ENCODE results near the gene HOMER1.

HOMER1 gene

DNA sequence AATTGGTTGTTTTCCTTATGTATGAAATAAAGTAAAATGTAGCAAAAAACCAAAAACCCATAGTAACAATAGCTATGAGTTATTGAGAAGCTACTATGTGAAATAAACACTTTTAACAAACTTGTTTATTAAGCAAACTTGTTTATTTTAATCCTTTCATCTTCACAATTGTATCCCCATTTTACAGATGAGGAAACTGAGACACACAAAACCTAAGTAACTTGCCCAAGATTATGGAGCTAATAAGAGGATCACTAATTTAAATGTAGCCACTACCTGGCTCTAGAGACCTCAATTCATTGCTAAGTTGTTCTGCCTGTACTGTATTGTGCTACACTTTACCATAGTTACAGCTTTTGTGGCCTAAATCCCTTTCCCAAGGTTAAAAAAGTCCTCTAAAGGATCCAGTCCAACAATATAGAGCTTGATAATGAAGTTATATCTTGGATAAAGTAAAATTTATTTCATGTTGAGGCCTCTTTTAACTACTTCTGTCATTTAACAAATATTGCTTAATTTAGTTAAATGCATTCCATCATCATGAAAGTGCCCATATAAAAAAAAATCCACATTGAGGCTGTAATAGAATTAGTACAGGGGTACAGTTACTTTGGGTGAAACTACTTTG is 22.1 kb downstream of the HOMER1 start:
- in situ Hi-C loops (cut with MboI; ENCODE audit: low sequenced_read_pairs), result no loop called here

GRCh38 chr5:79490323-79490936 is 23.5 kb downstream of the HOMER1 start:
- in situ Hi-C loops (cut with MboI; ENCODE audit: low sequenced_read_pairs), result no loop called here

- in situ Hi-C loops (cut with MboI; ENCODE audit: low sequenced_read_pairs), result no loop called here
Observed at GRCh38 chr5:79489773-79490172, 24.2 kb downstream of the HOMER1 start.

GRCh38 chr5:79488775-79489174 is 25.2 kb downstream of the HOMER1 start:
- in situ Hi-C loops (cut with MboI; ENCODE audit: low sequenced_read_pairs), result no loop called here

DNA sequence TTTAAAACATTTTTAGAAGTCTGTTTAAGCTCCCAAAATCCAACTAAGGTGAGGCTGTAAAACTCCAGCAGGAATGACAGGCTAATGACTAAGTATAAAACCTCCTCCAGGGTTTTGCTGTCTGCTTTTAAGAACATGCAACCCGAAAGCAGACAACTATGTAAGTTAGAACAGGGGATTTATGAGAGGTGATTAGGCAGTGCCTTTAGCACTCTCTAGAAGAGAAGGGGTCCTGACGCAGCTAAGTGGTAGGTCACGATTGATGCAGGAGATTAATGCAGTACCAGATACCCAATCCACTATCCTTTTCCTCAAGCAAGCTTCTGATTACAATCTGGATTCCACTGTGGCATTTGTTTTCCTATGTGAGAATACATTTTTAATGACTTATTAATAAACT is 25.9 kb downstream of the HOMER1 start:
- in situ Hi-C loops (cut with MboI; ENCODE audit: low sequenced_read_pairs), result no loop called here

DNA sequence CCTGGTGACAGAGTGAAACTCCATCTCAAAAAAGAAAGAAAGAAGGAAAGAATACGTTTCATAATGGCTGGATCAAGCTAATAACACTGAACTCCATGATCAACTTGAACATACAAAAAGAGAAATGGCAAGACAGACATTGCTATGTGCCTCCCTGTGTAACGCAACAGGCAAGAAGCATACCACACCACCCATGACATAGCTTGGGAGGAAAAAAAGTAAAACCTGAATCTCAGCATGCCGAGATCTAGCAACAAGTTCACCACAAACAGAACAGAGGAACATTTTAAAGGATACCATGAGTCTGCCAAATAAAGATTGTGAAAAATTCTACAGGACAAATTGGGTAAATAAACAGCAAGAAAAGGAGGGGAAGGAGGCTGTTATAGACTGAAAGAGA is 26.7 kb downstream of the HOMER1 start:
- in situ Hi-C loops (cut with MboI; ENCODE audit: low sequenced_read_pairs), result no loop called here

DNA sequence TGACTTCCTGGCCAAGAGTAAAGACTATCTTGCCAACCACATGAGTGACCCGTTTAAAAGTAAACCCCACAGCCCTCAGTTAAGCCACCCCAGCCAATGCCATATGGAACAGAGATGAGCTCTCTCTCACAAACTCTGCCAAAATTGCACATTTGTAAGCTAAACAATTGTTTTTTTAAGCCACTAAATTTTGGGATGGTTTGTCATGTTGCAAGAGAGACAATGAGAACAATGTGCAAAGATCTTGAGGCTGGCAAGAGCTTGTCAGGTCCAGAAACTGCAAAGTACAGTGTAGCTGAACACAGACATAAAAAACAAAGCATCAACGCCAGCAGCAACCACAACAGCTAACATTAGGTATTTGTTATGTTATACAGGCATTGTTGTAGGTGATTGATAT is 27.8 kb downstream of the HOMER1 start:
- in situ Hi-C loops (cut with MboI; ENCODE audit: low sequenced_read_pairs), result no loop called here

DNA sequence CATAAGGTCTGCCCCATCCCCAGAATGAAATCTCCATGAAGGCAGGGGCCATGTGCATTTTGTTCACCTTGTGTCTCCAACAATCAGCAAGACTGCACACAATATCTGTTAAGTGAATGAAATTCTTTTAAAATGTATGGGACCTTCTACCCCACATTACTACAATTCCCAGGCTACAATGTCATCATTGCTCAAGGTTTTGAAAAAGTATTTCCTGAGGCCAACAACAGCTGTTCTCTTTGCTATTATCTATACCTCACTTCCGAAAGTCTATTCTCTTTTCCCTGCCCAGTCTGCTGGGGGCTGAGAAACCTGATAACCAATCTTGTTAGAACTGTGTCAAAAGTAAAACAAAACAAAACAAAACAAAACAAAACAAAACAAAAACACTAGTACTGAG is 29.2 kb downstream of the HOMER1 start:
- in situ Hi-C loops (cut with MboI; ENCODE audit: low sequenced_read_pairs), result no loop called here

GRCh38 chr5:79481574-79481973 is 32.4 kb downstream of the HOMER1 start:
- in situ Hi-C loops (cut with MboI; ENCODE audit: low sequenced_read_pairs), result no loop called here

DNA sequence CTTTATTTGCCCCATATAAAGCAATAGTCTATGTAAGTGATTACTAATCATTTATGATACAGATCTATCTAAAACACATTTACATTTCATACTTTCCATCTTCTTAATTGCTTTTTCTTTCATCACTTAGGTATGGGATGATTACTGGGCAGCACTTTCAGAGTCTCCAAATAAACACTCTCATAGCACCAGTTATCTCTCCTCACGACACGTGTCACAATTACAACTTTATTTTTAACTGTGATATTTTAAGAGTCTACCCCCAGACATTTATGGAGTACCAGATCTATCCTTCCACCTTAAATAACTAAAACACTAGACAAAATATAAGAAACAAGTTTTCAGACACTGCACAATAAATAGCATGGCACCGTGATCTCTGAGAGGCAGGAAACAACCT is 32.9 kb downstream of the HOMER1 start:
- in situ Hi-C loops (cut with MboI; ENCODE audit: low sequenced_read_pairs), result no loop called here

DNA sequence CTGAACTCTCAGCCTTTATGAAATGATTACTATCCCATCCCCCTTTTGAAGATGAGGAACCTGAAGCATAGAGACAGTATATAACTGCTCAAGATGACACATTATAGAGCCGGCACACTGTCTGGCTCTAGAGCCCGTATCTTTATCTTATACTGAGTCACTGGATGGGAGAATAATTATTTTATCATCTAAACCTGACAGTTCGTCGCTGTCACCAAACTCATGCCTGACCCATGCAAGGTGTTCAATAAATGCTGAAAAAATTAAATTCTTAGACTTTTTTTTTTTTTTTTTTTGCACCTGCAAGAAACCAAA is 38.8 kb downstream of the HOMER1 start:
- in situ Hi-C loops (cut with MboI; ENCODE audit: low sequenced_read_pairs), result no loop called here

DNA sequence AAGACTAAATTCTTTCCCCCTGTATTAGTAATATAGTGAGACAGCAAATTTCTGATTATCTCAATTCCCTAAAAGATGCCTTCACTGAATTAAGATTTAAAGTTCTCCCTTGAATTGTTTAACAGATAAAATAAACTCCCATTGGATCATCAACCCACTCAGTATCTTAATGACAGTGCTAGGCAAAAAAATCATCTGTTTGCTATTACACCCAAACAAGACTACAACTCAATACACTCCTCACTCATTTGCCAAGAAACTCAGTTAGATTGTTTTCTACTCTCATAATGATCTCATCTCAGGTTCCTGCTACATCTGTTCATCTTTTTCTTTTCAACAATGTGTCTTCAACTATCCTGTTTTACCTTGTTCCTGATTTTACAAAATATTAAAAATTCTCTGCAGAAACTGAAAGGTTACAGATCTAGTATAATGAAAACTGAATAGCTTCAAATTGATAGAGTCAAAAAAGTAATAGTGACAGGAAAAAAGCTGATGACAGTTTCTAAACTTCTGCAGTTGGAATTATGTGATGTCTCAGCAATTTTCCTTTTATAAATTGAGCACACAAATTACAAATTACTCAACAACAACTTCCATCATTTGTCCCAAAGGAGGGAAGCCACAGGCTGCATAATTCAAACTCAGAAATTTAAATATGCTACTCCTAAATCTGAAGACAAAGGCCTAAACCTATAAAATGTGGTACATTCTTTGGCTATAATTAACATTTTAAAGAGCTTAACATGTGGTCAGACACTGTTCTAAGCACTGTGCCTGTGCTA is 39.4 kb downstream of the HOMER1 start:
- in situ Hi-C loops (cut with MboI; ENCODE audit: low sequenced_read_pairs), result no loop called here

GRCh38 chr5:79471556-79471955 is 42.4 kb downstream of the HOMER1 start:
- in situ Hi-C loops (cut with MboI; ENCODE audit: low sequenced_read_pairs), result no loop called here

DNA sequence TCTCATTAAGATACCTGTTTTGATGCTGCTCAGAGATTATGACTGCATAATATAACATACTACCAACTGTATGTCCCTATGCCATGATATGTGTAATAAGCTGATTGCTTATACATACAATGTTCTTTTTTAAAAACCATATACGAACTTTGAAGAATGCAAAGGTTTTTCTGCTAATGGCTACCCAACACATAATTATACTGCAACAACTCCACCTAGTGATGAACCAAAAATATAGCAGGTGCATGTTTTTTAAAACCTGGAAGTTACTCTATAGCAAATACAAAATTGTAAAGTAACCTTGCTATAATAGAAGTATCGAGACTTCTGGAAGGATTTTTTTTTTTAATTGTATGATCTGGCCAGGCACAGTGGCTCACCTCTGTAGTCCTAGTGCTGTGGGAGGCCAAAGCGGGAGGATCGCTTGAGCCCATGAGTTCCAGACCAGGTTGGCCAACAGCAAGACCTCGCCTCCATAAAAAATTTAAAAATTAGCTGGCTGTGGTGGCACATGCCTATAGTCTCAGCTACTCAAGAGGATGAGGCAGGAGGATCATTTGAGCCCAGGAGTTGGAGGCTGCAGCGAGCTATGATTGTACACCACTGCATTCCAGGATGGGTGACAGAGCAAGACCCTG is 49.1 kb downstream of the HOMER1 start:
- in situ Hi-C loops (cut with MboI; ENCODE audit: low sequenced_read_pairs), result no loop called here

DNA sequence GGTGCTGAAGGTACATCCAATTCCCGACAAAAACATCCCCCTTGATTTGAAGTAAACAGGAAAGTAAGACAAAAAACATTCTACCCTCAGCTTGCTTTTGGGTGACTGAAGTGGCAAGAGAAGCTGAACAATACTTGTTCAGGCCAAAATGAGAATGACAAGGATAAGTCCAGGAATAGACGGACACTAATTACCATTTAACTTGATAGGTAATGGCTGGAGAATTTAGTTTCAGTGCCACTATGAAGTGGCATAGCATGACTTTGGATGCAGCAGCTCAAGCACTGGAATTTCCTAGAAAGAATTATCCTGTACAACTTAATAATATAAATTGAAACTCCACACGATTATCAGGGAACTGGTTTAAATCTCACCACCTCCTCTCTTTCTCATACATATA is 49.7 kb downstream of the HOMER1 start:
- in situ Hi-C loops (cut with MboI; ENCODE audit: low sequenced_read_pairs), result no loop called here

DNA sequence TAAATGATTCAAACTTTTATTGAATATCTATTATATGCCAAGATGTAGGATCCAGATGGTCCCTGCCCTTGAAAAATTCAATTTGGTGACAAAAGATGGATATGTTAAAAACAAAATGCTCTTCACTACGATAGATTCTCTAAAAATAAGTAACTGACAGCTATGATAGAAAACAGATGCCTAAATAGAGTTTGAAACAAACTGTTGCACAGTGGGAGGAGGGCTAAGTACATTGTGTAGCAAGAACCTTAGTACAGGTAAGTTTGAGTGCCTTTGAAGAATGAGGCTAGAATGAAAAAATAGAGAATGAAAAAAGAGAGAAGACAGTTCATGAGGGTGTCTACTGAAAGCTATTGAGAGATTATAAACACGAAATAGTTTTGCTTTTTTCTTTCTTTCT is 54.3 kb downstream of the HOMER1 start:
- in situ Hi-C loops (cut with MboI; ENCODE audit: low sequenced_read_pairs), result no loop called here

- in situ Hi-C loops (cut with MboI; ENCODE audit: low sequenced_read_pairs), result no loop called here
Observed at GRCh38 chr5:79456890-79457583, 56.9 kb downstream of the HOMER1 start.

DNA sequence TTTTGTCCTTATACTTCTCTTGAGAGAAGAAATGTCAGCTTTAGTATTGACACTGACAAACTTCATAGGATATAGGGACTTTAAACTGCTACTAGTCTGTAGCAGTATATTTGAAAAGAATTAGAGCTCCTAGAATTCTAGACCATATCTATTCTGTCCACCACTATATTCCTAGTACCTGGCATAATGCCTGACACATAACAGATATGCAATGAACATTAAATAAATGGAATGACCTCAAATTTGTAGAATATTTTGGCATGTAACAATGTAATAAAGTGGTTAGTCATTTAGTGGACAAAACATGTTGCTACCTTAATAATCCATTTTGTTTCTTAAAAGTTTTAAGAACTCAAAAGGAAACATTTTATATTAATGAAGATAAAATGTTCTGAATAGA is 57.5 kb downstream of the HOMER1 start:
- in situ Hi-C loops (cut with MboI; ENCODE audit: low sequenced_read_pairs), result no loop called here

- in situ Hi-C loops (cut with MboI; ENCODE audit: low sequenced_read_pairs), result no loop called here
Observed at GRCh38 chr5:79454043-79454442, 59.9 kb downstream of the HOMER1 start.

DNA sequence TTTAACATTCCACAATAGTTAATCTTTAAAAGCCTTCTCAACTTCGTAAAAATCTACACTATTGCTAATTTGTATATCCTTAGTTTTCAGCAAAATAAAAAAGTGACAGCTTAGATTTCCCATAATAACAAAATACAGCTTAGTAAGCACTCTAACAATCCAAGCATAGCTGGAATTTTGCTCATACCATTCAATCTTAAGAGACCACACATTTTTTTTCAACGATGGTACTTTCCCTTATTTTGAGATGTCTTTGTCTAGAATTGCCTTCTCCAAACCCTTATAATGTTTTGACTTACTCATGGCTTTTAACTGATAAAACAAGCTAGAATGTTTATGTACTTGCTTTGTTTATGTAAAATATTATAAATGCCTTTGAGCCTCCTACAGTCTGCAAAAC is 65.6 kb downstream of the HOMER1 start:
- in situ Hi-C loops (cut with MboI; ENCODE audit: low sequenced_read_pairs), result no loop called here

DNA sequence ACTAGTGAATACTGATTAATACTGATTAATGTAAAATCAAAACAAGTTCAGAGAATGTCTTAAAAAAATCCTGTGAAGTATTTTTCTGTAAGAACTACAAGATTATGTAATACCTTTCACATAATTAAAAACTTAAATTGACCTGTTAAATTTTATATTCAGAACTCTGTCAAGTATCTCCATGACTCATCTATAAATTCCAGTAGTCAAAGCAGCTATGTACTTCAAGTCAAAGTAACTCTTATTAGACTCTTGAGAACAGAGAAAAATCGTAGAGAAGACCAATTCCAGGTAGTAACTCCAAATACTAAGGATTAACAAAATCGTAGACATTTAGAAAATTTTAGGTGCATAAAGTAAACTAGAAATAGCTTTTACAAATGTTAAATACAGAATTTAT is 77.1 kb downstream of the HOMER1 start:
- in situ Hi-C loops (cut with MboI; ENCODE audit: low sequenced_read_pairs), result no loop called here
